Prostate gland (tissue), 2 donors: Measurements from ENCODE around the gene TASOR.

Experiments used
- CTCF ChIP-seq, 4 experiments: fragments of 200-600 bp in 2 of 4; fragments of 450-650 bp in 2 of 4; sonication (generic) in 2 of 4; IDR thresholded peaks; 1 replicate in 3 of 4; 2 replicates in 1 of 4; pipeline ENCODE4 v1.5.1; 2016 to 2019; ENCODE audit warnings: antibody characterized with exemption in 4 of 4, mild to moderate bottlenecking in 2 of 4, moderate library complexity in 2 of 4
- POLR2A ChIP-seq: fragments of 450-650 bp; IDR thresholded peaks from one replicate; pipeline ENCODE4 v1.6.1; 2016; ENCODE audit warnings: antibody characterized with exemption, mild to moderate bottlenecking

- TF ChIP-seq CTCF (IDR thresholded peaks at IDR 0.05) (no peak), POLR2A (no peak)
These were observed 10.7 kb upstream of the TASOR start for GRCh38 chr3:56693750-56694149.
